Prostate gland (tissue), 2 donors: ENCODE results near the gene INTS1. TPM values are rescaled to one million over a fixed set of nuclear protein-coding genes. Genes with fewer than 3 reads are reported as not detected.

Experiments
- DNase-seq: peaks from one replicate; pipeline ENCODE4 v3.0.0-alpha.2; 2019; ENCODE audit warnings: low spot score
- H3K27ac ChIP-seq, 2 donors: fragments of 200-600 bp; sonication (generic); 2 replicates each; pipeline ENCODE4 v1.5.1; 2017 to 2019
- H3K27me3 ChIP-seq: fragments of 200-600 bp; sonication (generic); replicated peaks from 2 replicates; pipeline ENCODE4 v1.5.1; 2019; ENCODE audit not compliant: insufficient read depth
- H3K36me3 ChIP-seq, 2 donors: fragments of 200-600 bp; sonication (generic); 1 replicate in 1 of 2; 2 replicates in 1 of 2; pipeline versions ENCODE4 v1.5.1 to v1.8.1; 2017 to 2019
- H3K4me1 ChIP-seq: fragments of 200-600 bp; sonication (generic); replicated peaks from 2 replicates; pipeline ENCODE4 v1.5.1; 2019
- H3K4me3 ChIP-seq, 2 donors: fragments of 200-600 bp; sonication (generic); 2 replicates each; pipeline ENCODE4 v1.5.1; 2017 to 2019
- H3K9me3 ChIP-seq: fragments of 200-600 bp; sonication (generic); 2 replicates; pipeline ENCODE4 v1.5.1; 2017
- POLR2A ChIP-seq: fragments of 450-650 bp; IDR thresholded peaks from one replicate; pipeline ENCODE4 v1.6.1; 2016; ENCODE audit warnings: antibody characterized with exemption, mild to moderate bottlenecking
- POLR2AphosphoS5 ChIP-seq: sonication (generic); formaldehyde crosslinking; IDR thresholded peaks from one replicate; pipeline ENCODE4 v1.6.1; 2017; ENCODE audit warnings: antibody characterized with exemption
- WGBS: methylation state at CpG from one replicate; pipeline ENCODE4 v1.1.5; 2018; 5-methylcytosine and 5-hydroxymethylcytosine counted together
- intact Hi-C: fragments of 100-400 bp; cut with DNase I; formaldehyde crosslinking; loops from one replicate; pipeline ENCODE4 v1.14.2; 2022
- total RNA-seq, 2 donors: library from RNA; depleted of rRNA; stranded (reverse); fragments of >200 nt; gene quantifications; one replicate each; pipeline ENCODE4 v1.1.0, GENCODE V29; 2016
- TF ChIP-seq, protein P1 (sequence below), 4 experiments: fragments of 200-600 bp in 2 of 4; fragments of 450-650 bp in 2 of 4; sonication (generic) in 2 of 4; IDR thresholded peaks; 1 replicate in 3 of 4; 2 replicates in 1 of 4; pipeline ENCODE4 v1.5.1; 2016 to 2019; ENCODE audit warnings: antibody characterized with exemption in 4 of 4, mild to moderate bottlenecking in 2 of 4, moderate library complexity in 2 of 4

INTS1 gene
- total RNA-seq, 2 donors from 2014 or later = 64.9 to 146 TPM

DNA sequence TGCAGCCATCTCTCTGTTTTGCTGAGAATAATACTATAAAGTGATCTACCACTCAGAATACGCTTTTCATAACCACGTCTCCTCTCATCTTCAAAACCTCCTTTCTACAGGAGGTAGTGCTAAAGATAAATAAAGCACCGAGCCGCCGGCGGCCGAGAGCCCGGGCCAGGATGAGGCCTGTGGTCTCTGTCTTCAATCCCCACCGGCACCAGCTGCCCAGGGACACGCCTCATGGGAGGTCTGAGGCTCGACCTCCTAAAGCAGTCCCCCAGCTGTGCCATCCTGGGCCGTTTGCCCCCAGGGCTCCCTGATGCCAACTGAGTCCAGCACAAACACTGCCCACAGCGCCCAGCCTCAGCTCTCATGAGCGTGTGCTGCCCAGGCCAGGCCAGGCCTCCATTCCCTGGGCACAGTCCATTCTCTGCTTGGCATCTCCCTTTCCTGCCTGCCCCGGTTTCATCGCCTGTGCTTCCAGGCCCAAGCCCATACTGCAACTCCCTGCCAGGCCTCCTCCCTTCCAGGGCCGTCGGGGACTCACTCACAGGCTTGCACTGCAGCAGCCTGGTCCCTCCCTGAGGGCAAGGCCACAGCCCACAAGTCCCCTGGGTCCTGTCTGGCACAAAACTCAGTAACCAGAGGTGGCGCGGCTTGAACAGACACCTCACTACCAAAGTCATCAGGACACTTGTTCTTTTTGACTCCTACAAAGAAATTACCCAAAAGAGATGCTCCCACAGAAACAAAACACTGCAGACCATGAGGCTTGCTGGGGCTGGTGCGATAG, 2.5 kb downstream of the INTS1 start:
- intact Hi-C loops = loop anchor here (5.0 kb wide), 1 partner anchor 51 kb away; no protein-coding TSS in a partner anchor
- Histone ChIP-seq H3K27ac (no peak overlapping the region), H3K4me3 (no peak overlapping the region), H3K36me3 (peaks cover 2 to 16% of the 10 kb centered on the region in 2 donors), H3K27me3 (no peaks in the 10 kb centered on the region), H3K4me1 (peaks cover 8% of the 10 kb centered on the region), H3K9me3 (no peaks in the 10 kb centered on the region)
- WGBS = 90% methylated on average over 21 of the region's 21 CpGs
- TF ChIP-seq, protein P1, sequence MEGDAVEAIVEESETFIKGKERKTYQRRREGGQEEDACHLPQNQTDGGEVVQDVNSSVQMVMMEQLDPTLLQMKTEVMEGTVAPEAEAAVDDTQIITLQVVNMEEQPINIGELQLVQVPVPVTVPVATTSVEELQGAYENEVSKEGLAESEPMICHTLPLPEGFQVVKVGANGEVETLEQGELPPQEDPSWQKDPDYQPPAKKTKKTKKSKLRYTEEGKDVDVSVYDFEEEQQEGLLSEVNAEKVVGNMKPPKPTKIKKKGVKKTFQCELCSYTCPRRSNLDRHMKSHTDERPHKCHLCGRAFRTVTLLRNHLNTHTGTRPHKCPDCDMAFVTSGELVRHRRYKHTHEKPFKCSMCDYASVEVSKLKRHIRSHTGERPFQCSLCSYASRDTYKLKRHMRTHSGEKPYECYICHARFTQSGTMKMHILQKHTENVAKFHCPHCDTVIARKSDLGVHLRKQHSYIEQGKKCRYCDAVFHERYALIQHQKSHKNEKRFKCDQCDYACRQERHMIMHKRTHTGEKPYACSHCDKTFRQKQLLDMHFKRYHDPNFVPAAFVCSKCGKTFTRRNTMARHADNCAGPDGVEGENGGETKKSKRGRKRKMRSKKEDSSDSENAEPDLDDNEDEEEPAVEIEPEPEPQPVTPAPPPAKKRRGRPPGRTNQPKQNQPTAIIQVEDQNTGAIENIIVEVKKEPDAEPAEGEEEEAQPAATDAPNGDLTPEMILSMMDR (IDR thresholded peaks at IDR 0.05) = no peak
- no peak for TF ChIP-seq POLR2A
- TF ChIP-seq POLR2AphosphoS5 = no peak
- DNase-seq = no peak

DNA sequence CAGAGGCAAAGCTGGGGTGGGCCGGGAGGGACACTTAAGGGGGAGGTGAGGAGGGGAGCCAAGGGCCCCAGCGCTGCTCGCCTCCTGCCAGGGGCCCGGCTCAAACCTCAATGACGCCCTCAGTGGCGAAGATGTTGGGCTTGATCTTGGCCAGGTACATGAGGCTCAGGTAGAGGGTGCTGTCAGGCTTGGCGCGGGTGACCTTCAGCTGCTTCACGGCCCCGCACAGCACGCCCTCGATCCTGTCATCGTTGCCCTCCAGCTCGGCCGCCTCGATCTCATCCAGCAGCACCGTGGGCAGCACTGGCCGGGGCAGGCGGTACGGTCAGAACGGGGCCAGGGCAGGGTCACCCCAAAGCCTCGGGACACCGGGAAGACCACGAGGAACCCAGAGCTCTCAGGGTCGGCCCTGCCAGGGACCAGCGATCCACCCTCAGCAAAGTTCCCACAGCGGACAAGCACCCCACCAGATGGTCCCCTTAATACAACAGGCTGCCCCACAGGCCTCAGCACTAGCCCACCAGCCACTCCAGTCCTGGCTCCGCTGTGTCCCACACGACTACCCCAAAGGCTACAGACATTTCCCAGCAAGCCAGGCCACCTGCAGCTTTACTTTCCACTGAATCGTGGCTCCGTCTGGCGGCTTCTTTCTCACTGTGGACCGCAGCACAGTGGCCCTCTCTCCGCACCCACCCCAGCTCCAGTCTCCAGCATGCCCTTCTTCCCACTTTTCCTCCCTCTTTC, 4.0 kb downstream of the INTS1 start:
- WGBS = 94% methylated on average over 34 of the region's 34 CpGs
- no peak for TF ChIP-seq POLR2A
- TF ChIP-seq, protein P1 (IDR thresholded peaks at IDR 0.05) = no peak
- TF ChIP-seq POLR2AphosphoS5 = no peak
- H3K27me3 ChIP-seq = no peaks in the 10 kb centered on the region
- no peaks in the 10 kb centered on the region for H3K9me3 ChIP-seq
- intact Hi-C loops = loop anchor here (5.0 kb wide), 1 partner anchor 52 kb away; no protein-coding TSS in a partner anchor
- H3K4me3 ChIP-seq = no peak overlapping the region
- no peak overlapping the region for H3K27ac ChIP-seq
- no peak for DNase-seq
- H3K36me3 ChIP-seq = peaks cover 6 to 20% of the 10 kb centered on the region in 2 donors
- H3K4me1 ChIP-seq = peaks cover 8% of the 10 kb centered on the region

GRCh38 chr7:1499367-1500029, 4.7 kb downstream of the INTS1 start:
- Histone ChIP-seq H3K36me3 (peaks cover 6 to 20% of the 10 kb centered on the region in 2 donors), H3K4me3 (no peak overlapping the region), H3K4me1 (peaks cover 8% of the 10 kb centered on the region), H3K9me3 (no peaks in the 10 kb centered on the region), H3K27me3 (no peaks in the 10 kb centered on the region), H3K27ac (no peak overlapping the region)
- intact Hi-C loops = loop anchor here (5.0 kb wide), 1 partner anchor 53 kb away; no protein-coding TSS in a partner anchor
- TF ChIP-seq, protein P1 (IDR thresholded peaks at IDR 0.05) = no peak
- TF ChIP-seq POLR2AphosphoS5 (no peak), POLR2A (no peak)
- WGBS = 88% methylated on average over 27 of the region's 33 CpGs
- DNase-seq = no peak

DNA sequence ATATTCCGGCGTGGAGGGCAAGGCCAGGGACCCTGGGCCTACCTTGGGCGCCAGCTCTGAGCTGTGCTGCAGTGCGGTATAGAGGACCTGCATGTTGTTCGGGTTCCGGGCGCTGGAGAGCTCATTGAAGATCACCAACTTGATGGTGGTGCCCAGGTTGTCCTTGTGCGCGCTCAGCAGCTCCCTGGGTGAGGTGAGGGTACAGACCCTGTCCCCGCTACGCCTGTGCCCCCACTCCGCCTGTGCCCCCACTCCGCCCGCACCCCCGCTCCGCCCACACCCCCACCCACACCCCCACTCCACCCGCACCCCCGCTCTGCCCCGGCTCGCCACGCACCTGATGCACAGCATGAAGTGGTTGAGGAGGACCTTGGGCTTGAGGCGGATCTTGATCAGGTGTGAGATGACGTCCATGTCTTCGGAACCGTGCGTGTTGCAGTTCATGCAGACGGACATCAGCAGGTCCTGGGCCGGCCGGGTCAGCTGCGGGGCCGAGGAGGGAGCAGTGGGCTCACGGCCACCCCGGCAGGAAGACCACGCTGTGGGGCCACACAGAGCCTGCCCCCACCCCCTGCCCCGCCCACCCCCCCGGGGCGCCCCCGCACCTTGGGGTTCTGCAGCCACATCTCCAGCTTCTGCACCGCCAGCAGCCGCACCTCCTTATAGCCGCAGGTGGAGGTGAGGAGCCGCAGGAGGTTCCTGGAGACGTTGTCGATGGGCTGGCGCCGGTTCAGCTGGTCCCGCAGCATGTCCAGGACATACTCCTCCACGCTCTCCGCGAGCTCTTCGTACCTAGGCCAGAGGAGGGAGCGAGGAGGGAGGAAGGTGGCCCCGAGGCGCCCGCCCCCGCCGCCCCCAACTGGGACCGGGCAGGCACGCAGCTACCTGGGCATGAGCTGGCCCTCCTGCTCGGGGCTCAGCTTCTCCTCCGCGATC, 5.6 kb downstream of the INTS1 start:
- H3K36me3 ChIP-seq = peaks cover 6 to 20% of the 10 kb centered on the region in 2 donors
- TF ChIP-seq, protein P1 (IDR thresholded peaks at IDR 0.05) = no peak
- TF ChIP-seq POLR2AphosphoS5 (no peak), POLR2A (no peak)

More for the DNA sequence above, 5.6 kb downstream of the INTS1 start:
- 95% methylated on average over 59 of the region's 62 CpGs for WGBS
- Histone ChIP-seq H3K9me3 (no peaks in the 10 kb centered on the region), H3K4me1 (peaks cover 8% of the 10 kb centered on the region), H3K27me3 (no peaks in the 10 kb centered on the region), H3K27ac (no peak overlapping the region), H3K4me3 (no peak overlapping the region)
- intact Hi-C loops = no loop called here
- DNase-seq = no peak
